ENCODE measurements around the gene DEFB118. TPM values are rescaled to one million over a fixed set of nuclear protein-coding genes. Genes with fewer than 3 reads are reported as not detected.
"Not testable (repeated sequence)": the region's sequence is repeated elsewhere in the genome, so short reads cannot be mapped to it uniquely, and the experiment has no call there.

Gene DEFB118
- total RNA-seq, result not detected in 2 replicates

GRCh38 chr20:31368301-31368700 is at the start of gene DEFB118:
Gene DEFB118 (plus strand): TSS chr20:31368601. CDS start chr20:31368651, 50 bp downstream.
- no peak for DNase-seq (ENCODE audit: low read depth)
- no peak within 1 kb of the TSS for H3K4me3 ChIP-seq (ENCODE audit: low read depth, low read length)
- no peak for TF ChIP-seq CTCF (conservative IDR thresholded peaks at IDR 0.05; ENCODE audit: low read depth, low read length)

DNA sequence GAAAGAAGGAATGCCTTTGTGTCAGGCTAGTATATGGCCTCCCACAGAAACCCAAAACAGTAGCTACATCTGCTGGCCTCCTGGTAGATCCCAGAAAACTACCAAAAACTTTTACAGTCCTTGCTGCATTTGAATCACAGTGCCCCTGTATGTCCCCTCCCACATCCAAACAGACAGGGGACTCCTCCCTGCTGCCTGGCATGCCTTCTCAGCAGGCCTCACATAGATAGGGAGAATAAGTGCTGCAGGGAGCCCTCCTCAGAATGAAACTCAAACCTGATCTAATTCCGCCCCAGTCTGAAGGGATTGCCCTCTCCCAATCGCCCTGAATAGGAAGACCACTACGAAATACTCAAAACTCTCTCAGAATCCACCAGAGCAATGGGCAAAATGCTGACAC is 45.9 kb upstream of the DEFB118 start:
- TF ChIP-seq CTCF (conservative IDR thresholded peaks at IDR 0.05; ENCODE audit: low read depth, low read length), result no peak
- H3K4me3 ChIP-seq (ENCODE audit: low read depth, low read length), result no peak overlapping the region
- no peak for DNase-seq (ENCODE audit: low read depth)

DNA sequence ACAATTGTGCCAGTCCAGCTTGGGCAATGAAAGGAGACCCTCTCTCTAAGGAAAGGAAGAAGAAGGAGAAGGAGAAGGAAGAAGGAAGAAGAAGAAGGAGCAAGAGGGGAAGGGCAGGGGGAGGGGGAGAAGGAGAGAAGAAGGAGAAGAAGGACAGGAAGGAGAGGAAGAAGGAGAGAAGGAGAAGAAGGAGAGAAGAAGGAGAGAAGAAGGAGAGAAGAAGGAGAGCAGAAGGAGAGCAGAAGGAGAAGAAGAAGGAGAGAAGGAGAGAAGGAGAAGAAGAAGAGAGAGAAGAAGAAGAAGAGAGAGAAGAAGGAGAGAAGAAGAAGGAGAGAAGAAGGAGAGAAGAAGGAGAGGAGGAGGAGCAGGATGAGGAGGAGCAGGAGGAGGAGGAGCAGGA is 37.5 kb upstream of the DEFB118 start:
- DNase-seq (ENCODE audit: low read depth), result no peak
- no peak overlapping the region for H3K4me3 ChIP-seq (ENCODE audit: low read depth, low read length)
- no peak for TF ChIP-seq CTCF (conservative IDR thresholded peaks at IDR 0.05; ENCODE audit: low read depth, low read length)

GRCh38 chr20:31341470-31341869 is 26.9 kb upstream of the DEFB118 start:
- no peak for DNase-seq (ENCODE audit: low read depth)
- TF ChIP-seq CTCF (conservative IDR thresholded peaks at IDR 0.05; ENCODE audit: low read depth, low read length), result no peak
- no peak overlapping the region for H3K4me3 ChIP-seq (ENCODE audit: low read depth, low read length)

DNA sequence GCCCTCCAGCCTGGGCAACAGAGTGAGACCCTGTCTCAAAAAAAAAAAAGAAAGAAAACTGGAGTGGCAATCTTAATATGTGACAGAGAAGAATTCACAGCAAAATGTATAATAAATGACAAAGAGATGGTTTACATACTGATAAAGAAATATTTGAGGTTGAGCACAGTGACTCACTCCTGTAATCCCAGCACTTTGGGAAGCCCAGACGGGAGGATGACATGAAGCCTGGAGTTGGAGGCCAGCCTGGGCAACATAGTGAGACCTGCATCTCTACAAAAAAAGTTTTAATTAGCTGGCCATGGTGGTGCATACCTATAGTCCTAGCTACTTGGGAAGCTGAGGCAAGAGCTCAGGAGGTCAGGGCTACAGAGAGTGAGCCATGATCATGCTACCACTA is 12.4 kb upstream of the DEFB118 start:
- no peak overlapping the region for H3K4me3 ChIP-seq (ENCODE audit: low read depth, low read length)
- DNase-seq (ENCODE audit: low read depth), result no peak
- TF ChIP-seq CTCF (conservative IDR thresholded peaks at IDR 0.05; ENCODE audit: low read depth, low read length), result no peak

- no peak for DNase-seq (ENCODE audit: low read depth)
- no peak for TF ChIP-seq CTCF (conservative IDR thresholded peaks at IDR 0.05; ENCODE audit: low read depth, low read length)
- H3K4me3 ChIP-seq (ENCODE audit: low read depth, low read length), result no peak overlapping the region
Observed at GRCh38 chr20:31363295-31363694, 5.1 kb upstream of the DEFB118 start.

DNA sequence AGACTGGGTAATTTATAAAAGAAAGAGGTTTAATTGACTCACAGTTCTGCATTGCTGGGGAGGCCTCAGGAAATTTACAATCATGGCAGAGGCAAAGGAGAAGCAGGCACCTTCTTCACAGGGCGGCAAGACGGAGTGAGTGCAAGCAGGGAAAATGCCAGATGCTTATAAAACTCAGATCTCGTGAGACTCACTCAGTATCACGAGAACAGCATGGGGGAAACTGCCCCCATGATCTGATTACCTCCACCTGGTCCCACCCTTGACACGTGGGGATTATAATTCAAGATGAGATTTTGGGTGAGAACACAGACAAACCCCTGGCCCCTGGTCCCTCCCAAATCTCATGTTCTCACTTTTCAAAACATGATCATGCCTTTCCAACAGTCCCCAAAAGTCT is 4.1 kb upstream of the DEFB118 start:
- H3K4me3 ChIP-seq (ENCODE audit: low read depth, low read length); DNase-seq (ENCODE audit: low read depth): not testable (repeated sequence)

DNA sequence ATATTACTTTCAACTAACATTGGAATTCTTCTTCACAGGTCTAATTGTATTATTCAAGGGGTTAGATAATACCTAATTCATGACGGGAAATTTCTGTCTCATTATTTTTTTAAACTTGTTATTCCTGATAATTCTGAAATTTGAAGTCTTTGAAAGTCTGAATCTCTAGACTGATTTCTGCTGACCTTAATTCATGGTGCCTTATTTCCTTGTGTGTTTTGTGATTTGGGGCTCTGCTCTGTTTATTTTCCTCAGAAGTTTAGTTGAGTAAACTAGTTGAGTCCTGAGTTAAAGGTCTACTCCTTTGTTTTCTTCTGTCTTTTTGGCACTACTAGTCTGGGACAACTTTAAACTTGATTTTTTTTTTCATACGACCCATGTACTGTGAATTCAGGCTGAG is 5.9 kb downstream of the DEFB118 start:
- TF ChIP-seq CTCF (conservative IDR thresholded peaks at IDR 0.05; ENCODE audit: low read depth, low read length), result no peak
- H3K4me3 ChIP-seq (ENCODE audit: low read depth, low read length), result no peak overlapping the region
- no peak for DNase-seq (ENCODE audit: low read depth)
